ENCODE measurements around the gene ARL14. TPM values are rescaled to one million over a fixed set of nuclear protein-coding genes. Genes with fewer than 3 reads are reported as not detected.

Gene ARL14
- total RNA-seq, 1 experiment from 2014 or later, result not detected

GRCh38 chr3:160671231-160671630 is 5.7 kb upstream of the ARL14 start:
- no peak for DNase-seq (ENCODE audit: low read depth, low spot score)
- in situ Hi-C loops (cut with HindIII; ENCODE audit: low pct_unique_long_range_greater_than_20kb, low sequenced_read_pairs), result no loop called here

- in situ Hi-C loops (cut with HindIII; ENCODE audit: low pct_unique_long_range_greater_than_20kb, low sequenced_read_pairs), result no loop called here
- DNase-seq (ENCODE audit: low read depth, low spot score), result no peak
Measured at GRCh38 chr3:160671995-160672394, 5.0 kb upstream of the ARL14 start.

GRCh38 chr3:160673188-160673587 is 3.8 kb upstream of the ARL14 start:
- in situ Hi-C loops (cut with HindIII; ENCODE audit: low pct_unique_long_range_greater_than_20kb, low sequenced_read_pairs), result no loop called here
- DNase-seq (ENCODE audit: low read depth, low spot score), result no peak

- no peak for DNase-seq (ENCODE audit: low read depth, low spot score)
- in situ Hi-C loops (cut with HindIII; ENCODE audit: low pct_unique_long_range_greater_than_20kb, low sequenced_read_pairs), result no loop called here
Measured at GRCh38 chr3:160675566-160676124, 1.3 kb upstream of the ARL14 start.

- no peak for DNase-seq (ENCODE audit: low read depth, low spot score)
- in situ Hi-C loops (cut with HindIII; ENCODE audit: low pct_unique_long_range_greater_than_20kb, low sequenced_read_pairs), result no loop called here
Measured at GRCh38 chr3:160677459-160677881, 510 bp downstream of the ARL14 start.

- no peak for DNase-seq (ENCODE audit: low read depth, low spot score)
- in situ Hi-C loops (cut with HindIII; ENCODE audit: low pct_unique_long_range_greater_than_20kb, low sequenced_read_pairs), result no loop called here
Measured at GRCh38 chr3:160678292-160678842, 1.4 kb downstream of the ARL14 start.

- no peak for DNase-seq (ENCODE audit: low read depth, low spot score)
- in situ Hi-C loops (cut with HindIII; ENCODE audit: low pct_unique_long_range_greater_than_20kb, low sequenced_read_pairs), result no loop called here
Measured at GRCh38 chr3:160684368-160684740, 7.4 kb downstream of the ARL14 start.

- peak; percentile 37 for DNase-seq (ENCODE audit: low read depth, low spot score)
- in situ Hi-C loops (cut with HindIII; ENCODE audit: low pct_unique_long_range_greater_than_20kb, low sequenced_read_pairs), result no loop called here
Measured at GRCh38 chr3:160685144-160685766, 8.3 kb downstream of the ARL14 start.

GRCh38 chr3:160686955-160687535 is 10.1 kb downstream of the ARL14 start:
- peak; percentile 49 for DNase-seq (ENCODE audit: low read depth, low spot score)
- in situ Hi-C loops (cut with HindIII; ENCODE audit: low pct_unique_long_range_greater_than_20kb, low sequenced_read_pairs), result no loop called here

- in situ Hi-C loops (cut with HindIII; ENCODE audit: low pct_unique_long_range_greater_than_20kb, low sequenced_read_pairs), result no loop called here
- no peak for DNase-seq (ENCODE audit: low read depth, low spot score)
Measured at GRCh38 chr3:160691151-160691550, 14.2 kb downstream of the ARL14 start.

- no peak for DNase-seq (ENCODE audit: low read depth, low spot score)
- in situ Hi-C loops (cut with HindIII; ENCODE audit: low pct_unique_long_range_greater_than_20kb, low sequenced_read_pairs), result no loop called here
Measured at GRCh38 chr3:160691962-160692361, 15.0 kb downstream of the ARL14 start.

- in situ Hi-C loops (cut with HindIII; ENCODE audit: low pct_unique_long_range_greater_than_20kb, low sequenced_read_pairs), result no loop called here
- no peak for DNase-seq (ENCODE audit: low read depth, low spot score)
Measured at GRCh38 chr3:160693191-160693590, 16.2 kb downstream of the ARL14 start.

- no peak for DNase-seq (ENCODE audit: low read depth, low spot score)
- in situ Hi-C loops (cut with HindIII; ENCODE audit: low pct_unique_long_range_greater_than_20kb, low sequenced_read_pairs), result no loop called here
Measured at GRCh38 chr3:160694345-160694744, 17.4 kb downstream of the ARL14 start.

- no peak for DNase-seq (ENCODE audit: low read depth, low spot score)
- in situ Hi-C loops (cut with HindIII; ENCODE audit: low pct_unique_long_range_greater_than_20kb, low sequenced_read_pairs), result no loop called here
Measured at GRCh38 chr3:160695003-160695402, 18.0 kb downstream of the ARL14 start.

- in situ Hi-C loops (cut with HindIII; ENCODE audit: low pct_unique_long_range_greater_than_20kb, low sequenced_read_pairs), result no loop called here
- DNase-seq (ENCODE audit: low read depth, low spot score), result peak; percentile 32
Measured at GRCh38 chr3:160695915-160696327, 19.0 kb downstream of the ARL14 start.

GRCh38 chr3:160697637-160698380 is 20.8 kb downstream of the ARL14 start:
- in situ Hi-C loops (cut with HindIII; ENCODE audit: low pct_unique_long_range_greater_than_20kb, low sequenced_read_pairs), result no loop called here

GRCh38 chr3:160698599-160699195 is 21.7 kb downstream of the ARL14 start:
- in situ Hi-C loops (cut with HindIII; ENCODE audit: low pct_unique_long_range_greater_than_20kb, low sequenced_read_pairs), result no loop called here
- no peak for DNase-seq (ENCODE audit: low read depth, low spot score)

More at GRCh38 chr3:160697637-160698380, 20.8 kb downstream of the ARL14 start:
- DNase-seq (ENCODE audit: low read depth, low spot score), result peak; percentile 4

- in situ Hi-C loops (cut with HindIII; ENCODE audit: low pct_unique_long_range_greater_than_20kb, low sequenced_read_pairs), result no loop called here
- DNase-seq (ENCODE audit: low read depth, low spot score), result no peak
Measured at GRCh38 chr3:160701490-160701889, 24.5 kb downstream of the ARL14 start.
